ENCODE results near the gene PRKAR1B.

- TF ChIP-seq CTCF (IDR thresholded peaks at IDR 0.05): no peak
- TF ChIP-seq SIN3A (IDR thresholded peaks at IDR 0.05; ENCODE audit: borderline replicate concordance, insufficient read depth, low read depth, low read length): no peak
- no peak for TF ChIP-seq POLR2AphosphoS5 (IDR thresholded peaks at IDR 0.05; ENCODE audit: low read depth, low read length)
Observed at GRCh38 chr7:710161-710560, 16.9 kb downstream of the PRKAR1B start.
